Effector CD8-positive, alpha-beta T cell (primary cell): Measurements from ENCODE around the gene ACYP2.

ENCODE experiments used
- DNase-seq: peaks from one replicate; lab custom pipeline; 2025; lab: John Stamatoyannopoulos, UW

The ACYP2 gene

GRCh38 chr2:54325148-54325547 lies 209.7 kb downstream of the ACYP2 start:
- no peak for DNase-seq

- no peak for DNase-seq
Measured at GRCh38 chr2:54329482-54330161, 214.2 kb downstream of the ACYP2 start.

- DNase-seq, result peak; percentile 76
Measured at GRCh38 chr2:54330162-54330925, 214.9 kb downstream of the ACYP2 start.

GRCh38 chr2:54330926-54331835 lies 215.8 kb downstream of the ACYP2 start:
- no peak for DNase-seq

GRCh38 chr2:54332386-54332785 lies 217.0 kb downstream of the ACYP2 start:
- no peak for DNase-seq

- DNase-seq, result no peak
Measured at GRCh38 chr2:54336136-54336976, 220.9 kb downstream of the ACYP2 start.

GRCh38 chr2:54336977-54337255 lies 221.5 kb downstream of the ACYP2 start:
- no peak for DNase-seq

- no peak for DNase-seq
Measured at GRCh38 chr2:54341656-54342055, 226.2 kb downstream of the ACYP2 start.

- no peak for DNase-seq
Measured at GRCh38 chr2:54342603-54343002, 227.2 kb downstream of the ACYP2 start.

GRCh38 chr2:54347622-54348021 lies 232.2 kb downstream of the ACYP2 start:
- DNase-seq, result no peak

- no peak for DNase-seq
Measured at GRCh38 chr2:54348646-54349045, 233.2 kb downstream of the ACYP2 start.

- no peak for DNase-seq
Measured at GRCh38 chr2:54350426-54350825, 235.0 kb downstream of the ACYP2 start.

GRCh38 chr2:54353216-54353615 lies 237.8 kb downstream of the ACYP2 start:
- no peak for DNase-seq
